SK-N-SH (cell line): ENCODE results near the gene PPM1B. TPM values are rescaled to one million over a fixed set of nuclear protein-coding genes. Genes with fewer than 3 reads are reported as not detected.

Experiments used
- CTCF ChIA-PET: fragments of 300-600, 350-600 bp; formaldehyde crosslinking; extraction: SDS; loops from one replicate; lab custom pipeline; 2021; lab: Yijun Ruan, JAX
- POLR2A ChIA-PET: fragments of 350-600 bp; sonication (Branson Sonifier 250); formaldehyde crosslinking; extraction: SDS; loops from one replicate; lab custom pipeline; 2020; ENCODE audit warnings: antibody characterized with exemption, inconsistent platforms; lab: Yijun Ruan, JAX
- DNase-seq: peaks from one replicate; pipeline ENCODE4 v3.0.0; 2012
- H2AFZ ChIP-seq: fragments of 200-600 bp; sonication (generic); 2 replicates; pipeline ENCODE4 v1.8.1; 2016; ENCODE audit warnings: antibody characterized with exemption, mild to moderate bottlenecking, low read depth
- H3F3A ChIP-seq: fragments of 200-600 bp; sonication (generic); replicated peaks from 2 replicates; pipeline ENCODE3; 2016; ENCODE audit warnings: antibody characterized with exemption, mild to moderate bottlenecking; ENCODE audit not compliant: insufficient read depth
- H3K27ac ChIP-seq, 2 experiments: fragments of 200-500 bp in 1 of 2; fragments of 200-600 bp in 1 of 2; sonication (Bioruptor generic) in 1 of 2; sonication (generic), shearing (Covaris generic) in 1 of 2; 2 replicates each; pipeline versions ENCODE4 v1.5.1 to v1.6.1; 2014 to 2016; ENCODE audit warnings: low read depth in 2 of 2, inconsistent platforms in 1 of 2, low read length in 1 of 2, mild to moderate bottlenecking in 1 of 2, mixed read lengths in 1 of 2
- H3K27me3 ChIP-seq: fragments of 200-600 bp; sonication (generic), shearing (Covaris generic); 2 replicates; pipeline ENCODE4 v1.6.1; 2016; ENCODE audit warnings: mixed run types; ENCODE audit not compliant: insufficient read depth
- H3K36me3 ChIP-seq, 2 experiments: fragments of 200-500 bp in 1 of 2; fragments of 200-600 bp in 1 of 2; sonication (Bioruptor generic) in 1 of 2; sonication (generic) in 1 of 2; replicated peaks in 1 of 2; 2 replicates each; pipeline versions ENCODE3 to v1.5.1; 2014 to 2016; ENCODE audit warnings: low read length in 1 of 2, mild to moderate bottlenecking in 1 of 2; ENCODE audit not compliant: insufficient read depth in 2 of 2, control insufficient read depth in 1 of 2
- H3K4me1 ChIP-seq, 2 experiments: fragments of 200-500 bp in 1 of 2; fragments of 200-600 bp in 1 of 2; sonication (Bioruptor generic) in 1 of 2; sonication (generic), shearing (Covaris generic) in 1 of 2; 2 replicates each; pipeline versions ENCODE4 v1.5.1 to v1.6.1; 2014 to 2016; ENCODE audit warnings: low read depth in 1 of 2, low read length in 1 of 2, mixed run types in 1 of 2; ENCODE audit not compliant: insufficient read depth in 2 of 2, control insufficient read depth in 1 of 2
- H3K4me2 ChIP-seq: fragments of 200-600 bp; sonication (generic), shearing (Covaris generic); 2 replicates; pipeline ENCODE4 v1.6.1; 2017; ENCODE audit warnings: mixed run types
- H3K4me3 ChIP-seq, 2 experiments: fragments of 200-500 bp in 1 of 2; fragments of 200-600 bp in 1 of 2; sonication (Bioruptor generic) in 1 of 2; sonication (generic), shearing (Covaris generic) in 1 of 2; 2 replicates each; pipeline versions ENCODE4 v1.5.1 to v1.8.1; 2014 to 2016; ENCODE audit warnings: low read depth in 2 of 2, inconsistent platforms in 1 of 2, low read length in 1 of 2, mild to moderate bottlenecking in 1 of 2, mixed read lengths in 1 of 2, moderate library complexity in 1 of 2
- H3K79me2 ChIP-seq: fragments of 200-600 bp; sonication (generic); 2 replicates; pipeline ENCODE4 v1.8.1; 2017; ENCODE audit warnings: mild to moderate bottlenecking; ENCODE audit not compliant: insufficient read depth
- H3K9ac ChIP-seq: fragments of 200-600 bp; sonication (generic); 2 replicates; pipeline ENCODE4 v1.6.1; 2017; ENCODE audit warnings: mixed run types
- H3K9me2 ChIP-seq: fragments of 200-600 bp; sonication (generic); 2 replicates; pipeline ENCODE4 v1.6.1; 2017; ENCODE audit warnings: mixed run types
- H3K9me3 ChIP-seq: fragments of 200-600 bp; sonication (generic); 2 replicates; pipeline ENCODE4 v1.6.1; 2017; ENCODE audit warnings: mixed run types, mild to moderate bottlenecking, moderate library complexity
- H4K20me1 ChIP-seq: fragments of 200-600 bp; sonication (generic); 2 replicates; pipeline ENCODE4 v1.6.1; 2017; ENCODE audit warnings: mild to moderate bottlenecking, mixed run types; ENCODE audit not compliant: insufficient read depth
- ELF1 ChIP-seq: IDR thresholded peaks from 2 replicates; pipeline ENCODE4 v1.4.0; 2012
- EP300 ChIP-seq, 2 experiments: IDR thresholded peaks; 2 replicates each; pipeline versions ENCODE4 v1.4.0 to v1.6.1; 2012; ENCODE audit warnings: borderline replicate concordance in 1 of 2, low read depth in 1 of 2, low read length in 1 of 2
- FOSL2 ChIP-seq: IDR thresholded peaks from 2 replicates; pipeline ENCODE4 v1.4.0; 2012; ENCODE audit warnings: low read depth, mild to moderate bottlenecking, moderate library complexity, borderline replicate concordance
- GATA2 ChIP-seq: sonication (generic); formaldehyde crosslinking; IDR thresholded peaks from 2 replicates; pipeline ENCODE4 v1.5.0; 2020; ENCODE audit warnings: mild to moderate bottlenecking, missing genetic modification reagents
- JUND ChIP-seq: IDR thresholded peaks from 2 replicates; pipeline ENCODE4 v1.4.0; 2012
- MEF2A ChIP-seq: IDR thresholded peaks from 2 replicates; pipeline ENCODE4 v1.4.0; 2012; ENCODE audit warnings: low read depth, borderline replicate concordance
- MXI1 ChIP-seq: IDR thresholded peaks from 2 replicates; pipeline ENCODE4 v1.6.1; 2012; ENCODE audit warnings: mild to moderate bottlenecking, low read depth, low read length, improper control_type of control experiment
- SIN3A ChIP-seq: IDR thresholded peaks from 2 replicates; pipeline ENCODE4 v1.6.1; 2012; ENCODE audit warnings: low read depth, mild to moderate bottlenecking, low read length, moderate library complexity, borderline replicate concordance
- TCF12 ChIP-seq: IDR thresholded peaks from 2 replicates; pipeline ENCODE4 v1.4.0; 2012
- YY1 ChIP-seq: IDR thresholded peaks from 2 replicates; pipeline ENCODE4 v1.4.0; 2012; ENCODE audit warnings: low read depth, mild to moderate bottlenecking
- WGBS: methylation state at CpG from one replicate; pipeline ENCODE4 v1.1.6; 2017; ENCODE audit warnings: low lambda C conversion rate; 5-methylcytosine and 5-hydroxymethylcytosine counted together
- polyA plus RNA-seq, 3 experiments: library from polyadenylated mRNA; depleted of rRNA; stranded (reverse); fragments of >200 nt; gene quantifications; 2 replicates each; pipeline ENCODE4 v1.2.3, GENCODE V29; 2012
- TF ChIP-seq, protein P1 (sequence below): IDR thresholded peaks from 2 replicates; pipeline ENCODE4 v1.4.0; 2012; ENCODE audit warnings: low read depth, borderline replicate concordance
- TF ChIP-seq, protein P2 (sequence below): IDR thresholded peaks from 2 replicates; pipeline ENCODE4; 2012

PPM1B gene
- polyA plus RNA-seq, 1 of the 3 experiments (the other 2 are of a cell fraction): 16.2 TPM

DNA sequence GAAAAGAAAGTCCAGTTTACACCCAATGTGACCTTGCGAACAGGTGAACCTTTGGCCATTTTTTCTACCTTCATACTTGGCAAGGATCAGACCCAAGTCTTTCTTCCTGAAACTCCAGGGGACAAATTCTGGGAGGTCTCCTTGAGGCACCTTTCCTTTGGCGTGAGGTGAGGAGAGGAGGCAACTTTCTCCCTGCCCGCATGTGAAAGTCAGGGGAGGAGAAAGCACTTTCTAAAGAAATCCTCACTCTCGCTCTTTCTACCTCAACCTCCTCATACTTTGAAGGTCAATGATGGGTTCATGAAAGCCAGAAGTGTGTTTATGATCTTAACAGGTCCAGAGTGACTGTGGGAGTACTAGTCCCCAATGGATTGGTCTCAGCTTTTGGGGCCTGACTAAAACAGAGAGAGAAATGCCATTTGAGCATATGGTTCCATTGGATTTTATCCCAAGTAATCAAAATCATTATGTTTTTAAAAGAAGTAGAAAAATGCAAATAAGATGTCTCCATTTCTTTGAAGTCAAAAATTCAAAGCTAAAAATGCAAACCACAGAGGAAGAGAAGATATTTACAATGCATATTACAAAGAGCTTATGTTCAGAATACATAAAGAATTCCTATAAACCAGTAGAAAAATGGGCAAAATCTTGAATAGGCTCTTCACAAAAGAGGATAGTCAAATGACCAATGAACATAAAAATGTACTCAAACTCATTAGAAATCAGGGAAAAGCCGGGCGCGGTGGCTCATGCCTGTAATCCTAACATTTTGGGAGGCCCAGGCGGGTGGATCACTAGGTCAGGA is 15.6 kb upstream of the PPM1B start (continued):
- TF ChIP-seq, protein P1, sequence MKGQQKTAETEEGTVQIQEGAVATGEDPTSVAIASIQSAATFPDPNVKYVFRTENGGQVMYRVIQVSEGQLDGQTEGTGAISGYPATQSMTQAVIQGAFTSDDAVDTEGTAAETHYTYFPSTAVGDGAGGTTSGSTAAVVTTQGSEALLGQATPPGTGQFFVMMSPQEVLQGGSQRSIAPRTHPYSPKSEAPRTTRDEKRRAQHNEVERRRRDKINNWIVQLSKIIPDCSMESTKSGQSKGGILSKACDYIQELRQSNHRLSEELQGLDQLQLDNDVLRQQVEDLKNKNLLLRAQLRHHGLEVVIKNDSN: no peak
- TF ChIP-seq MXI1 (no peak), SIN3A (no peak)

DNA sequence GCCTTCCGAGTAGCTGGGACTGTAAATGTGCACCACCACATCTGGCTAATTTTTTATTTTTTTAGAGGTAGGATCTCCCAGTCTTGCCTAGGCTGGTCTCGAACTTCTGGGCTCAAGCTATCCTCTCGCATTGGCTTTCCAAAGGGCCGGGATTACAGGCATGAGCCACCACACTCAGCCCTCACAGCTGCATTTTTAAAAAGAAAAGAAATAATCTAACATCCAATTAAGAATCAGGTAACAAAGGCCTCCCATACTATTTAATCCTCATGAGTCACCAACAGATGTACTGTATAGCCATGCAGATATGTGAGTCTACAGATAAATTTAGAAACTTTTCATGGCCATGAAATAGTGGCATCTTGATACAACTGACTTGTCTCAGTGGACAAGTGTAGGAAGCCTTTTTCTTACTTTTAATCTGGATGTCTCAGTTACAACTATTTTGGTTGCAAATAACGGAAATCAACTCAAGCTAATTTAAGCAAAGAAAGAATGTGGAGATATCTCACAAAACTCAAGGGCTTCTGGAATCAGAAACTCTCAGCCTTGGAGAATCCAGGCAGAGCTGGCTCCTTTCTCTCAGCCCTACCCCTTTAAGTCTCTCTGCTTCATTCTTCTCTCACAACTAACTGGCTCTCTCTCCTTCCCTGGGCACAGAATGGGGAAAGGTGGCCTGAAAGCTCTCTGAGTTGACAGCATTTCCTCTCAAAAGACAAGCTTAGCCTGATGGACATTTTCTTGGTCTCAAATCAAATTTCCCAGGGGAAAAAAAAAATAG is 12.8 kb upstream of the PPM1B start:
- POLR2A ChIA-PET: interaction anchor here (1.6 kb wide), 1 partner anchor 12 kb away, joined by 6 read pairs; the partner anchor contains the start of gene PPM1B

DNA sequence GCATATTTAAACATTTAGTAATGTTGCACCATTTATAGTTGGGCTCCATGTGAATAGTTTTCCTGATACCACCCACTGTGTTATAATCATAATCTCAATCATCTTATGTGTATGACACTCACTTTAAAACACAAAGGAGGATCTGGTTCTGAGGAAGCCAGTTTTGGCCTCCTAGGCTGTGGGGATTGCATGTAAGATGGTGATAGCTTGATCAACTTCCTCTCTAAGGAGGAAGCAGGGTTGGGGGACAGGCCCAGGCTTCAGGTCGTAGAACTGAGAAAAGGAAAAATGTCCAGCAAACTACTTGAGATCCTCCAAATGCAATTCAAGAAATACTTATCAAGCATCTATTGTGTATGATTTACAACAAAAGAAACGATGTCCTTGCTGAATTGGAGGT is 4.9 kb upstream of the PPM1B start:
- no peaks in the 10 kb centered on the region for H4K20me1 ChIP-seq
- 51% methylated on average over 2 of the region's 2 CpGs for WGBS
- H3K9me2 ChIP-seq: no peaks in the 10 kb centered on the region
- no peak overlapping the region for H3K27ac ChIP-seq
- no peaks in the 10 kb centered on the region for H3K79me2 ChIP-seq
- H3K4me2 ChIP-seq: no peak overlapping the region
- H3K4me3 ChIP-seq: no peak overlapping the region
- ChIA-PET CTCF (no interaction called here), POLR2A (no interaction called here)
- H3K4me1 ChIP-seq: peaks cover 0 to 2% of the 10 kb centered on the region in 2 experiments; a peak in 1 of 4 replicates
- no peaks in the 10 kb centered on the region for H3K27me3 ChIP-seq
- H3K36me3 ChIP-seq: no peaks in the 10 kb centered on the region
- no peak overlapping the region for H3K9ac ChIP-seq
- TF ChIP-seq TCF12 (no peak), GATA2 (no peak), FOSL2 (no peak)
- no peak overlapping the region for H2AFZ ChIP-seq
- no peaks in the 10 kb centered on the region for H3F3A ChIP-seq
- H3K9me3 ChIP-seq: no peaks in the 10 kb centered on the region
- no peak for DNase-seq

More for the DNA sequence above, 12.8 kb upstream of the PPM1B start:
- Histone ChIP-seq H4K20me1 (no peaks in the 10 kb centered on the region), H3K4me2 (no peak overlapping the region; the same call in 1 of the 2 replicates), H3K27ac (peak overlapping the region in 1 of 2 experiments; percentile 26; a peak in 3 of 4 replicates), H3K9me3 (no peaks in the 10 kb centered on the region), H3K9ac (no peak overlapping the region), H3K27me3 (no peaks in the 10 kb centered on the region), H3F3A (peaks cover 14% of the 10 kb centered on the region), H3K4me3 (no peak overlapping the region), H2AFZ (no peak overlapping the region), H3K36me3 (no peaks in the 10 kb centered on the region), H3K79me2 (no peaks in the 10 kb centered on the region), H3K9me2 (no peaks in the 10 kb centered on the region), H3K4me1 (peaks cover 0 to 3% of the 10 kb centered on the region in 2 experiments; a peak in 3 of 4 replicates)
- TF ChIP-seq TCF12 (peak; percentile 76), EP300 (IDR thresholded peaks at IDR 0.05; ENCODE audit: borderline replicate concordance in 1 of 2, low read depth in 1 of 2, low read length in 1 of 2) (0 out of 4 replicates have a peak, but pooled peaks of 1 of the 2 experiments have one; percentile 25), YY1 (no peak), JUND (peak; percentile 71), ELF1 (no peak), FOSL2 (peak; percentile 74), MEF2A (peak; percentile 63; the same call in 1 of the 2 replicates)
- TF ChIP-seq, protein P2, sequence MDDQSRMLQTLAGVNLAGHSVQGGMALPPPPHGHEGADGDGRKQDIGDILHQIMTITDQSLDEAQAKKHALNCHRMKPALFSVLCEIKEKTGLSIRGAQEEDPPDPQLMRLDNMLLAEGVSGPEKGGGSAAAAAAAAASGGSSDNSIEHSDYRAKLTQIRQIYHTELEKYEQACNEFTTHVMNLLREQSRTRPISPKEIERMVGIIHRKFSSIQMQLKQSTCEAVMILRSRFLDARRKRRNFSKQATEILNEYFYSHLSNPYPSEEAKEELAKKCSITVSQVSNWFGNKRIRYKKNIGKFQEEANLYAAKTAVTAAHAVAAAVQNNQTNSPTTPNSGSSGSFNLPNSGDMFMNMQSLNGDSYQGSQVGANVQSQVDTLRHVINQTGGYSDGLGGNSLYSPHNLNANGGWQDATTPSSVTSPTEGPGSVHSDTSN: peak; percentile 4; the same call in 1 of the 2 replicates
- no peak for DNase-seq
- CTCF ChIA-PET: interaction anchor here (1.1 to 2.0 kb wide), 3 partner anchors 12 to 46 kb away, joined by 3 to 4 read pairs (median 3); no protein-coding TSS in a partner anchor
- WGBS: 62% methylated on average over 5 of the region's 5 CpGs
